Measurements from ENCODE around the gene STRIT1.
"Not testable (repeated sequence)": the region's sequence is repeated elsewhere in the genome, so short reads cannot be mapped to it uniquely, and the experiment has no call there.

Gene STRIT1

GRCh38 chr3:155270485-155271342, 22.8 kb downstream of the STRIT1 start:
- no peak for DNase-seq (ENCODE audit: low read depth)

- no peak for DNase-seq (ENCODE audit: low read depth)
Measured at GRCh38 chr3:155270063-155270462, 23.4 kb downstream of the STRIT1 start.

GRCh38 chr3:155262855-155263254, 30.6 kb downstream of the STRIT1 start:
- not testable (repeated sequence) for DNase-seq (ENCODE audit: low read depth)

- DNase-seq (ENCODE audit: low read depth): no peak
Measured at GRCh38 chr3:155262295-155262694, 31.2 kb downstream of the STRIT1 start.

- DNase-seq (ENCODE audit: low read depth): no peak
Measured at GRCh38 chr3:155254445-155254844, 39.0 kb downstream of the STRIT1 start.

- DNase-seq (ENCODE audit: low read depth): no peak
Measured at GRCh38 chr3:155252535-155252934, 40.9 kb downstream of the STRIT1 start.

- DNase-seq (ENCODE audit: low read depth): no peak
Measured at GRCh38 chr3:155252021-155252420, 41.5 kb downstream of the STRIT1 start.

GRCh38 chr3:155248531-155249187, 44.8 kb downstream of the STRIT1 start:
- DNase-seq (ENCODE audit: low read depth): no peak

GRCh38 chr3:155244699-155245098, 48.8 kb downstream of the STRIT1 start:
- DNase-seq (ENCODE audit: low read depth): no peak

- DNase-seq (ENCODE audit: low read depth): no peak
Measured at GRCh38 chr3:155244216-155244615, 49.3 kb downstream of the STRIT1 start.

- DNase-seq (ENCODE audit: low read depth): no peak
Measured at GRCh38 chr3:155243512-155243921, 50.0 kb downstream of the STRIT1 start.

GRCh38 chr3:155242342-155242741, 51.1 kb downstream of the STRIT1 start:
- no peak for DNase-seq (ENCODE audit: low read depth)

GRCh38 chr3:155241579-155241978, 51.9 kb downstream of the STRIT1 start:
- DNase-seq (ENCODE audit: low read depth): no peak

Data from activated T-cell treated with anti-CD3 and anti-CD28 coated beads for 48 hours (primary cell).